Adipocyte (in vitro differentiated cells): ENCODE results near the gene ZKSCAN8.

Experiments
- DNase-seq: peaks from one replicate; pipeline ENCODE4 v3.0.0-alpha.2; 2015; ENCODE audit warnings: low read depth
- H3K27me3 ChIP-seq: replicated peaks from 2 replicates; pipeline ENCODE4 v1.7.0; 2013; ENCODE audit warnings: mild to moderate bottlenecking, low read length, moderate library complexity; ENCODE audit not compliant: control insufficient read depth, insufficient read depth
- H3K36me3 ChIP-seq: 2 replicates; pipeline ENCODE4 v1.7.0; 2013; ENCODE audit warnings: low read length, mild to moderate bottlenecking, moderate library complexity; ENCODE audit not compliant: control insufficient read depth, insufficient read depth, severe bottlenecking
- H3K4me1 ChIP-seq: 2 replicates; pipeline ENCODE4 v1.7.0; 2013; ENCODE audit warnings: mild to moderate bottlenecking, low read length, moderate library complexity; ENCODE audit not compliant: control insufficient read depth, insufficient read depth
- H3K4me3 ChIP-seq: 2 replicates; pipeline ENCODE4 v1.7.0; 2013; ENCODE audit warnings: mild to moderate bottlenecking, low read length, moderate library complexity
- H3K9ac ChIP-seq: 2 replicates; pipeline ENCODE4 v1.7.0; 2013; ENCODE audit warnings: mild to moderate bottlenecking, low read length, moderate library complexity
- H3K9me3 ChIP-seq: 2 replicates; pipeline ENCODE4 v1.7.0; 2013; ENCODE audit warnings: mild to moderate bottlenecking, low read length, moderate library complexity; ENCODE audit not compliant: control insufficient read depth

The ZKSCAN8 gene

GRCh38 chr6:28171271-28171670 is 29.6 kb downstream of the ZKSCAN8 start:
- peaks cover 4% of the 10 kb centered on the region for H3K36me3 ChIP-seq
- H3K27me3 ChIP-seq = no peaks in the 10 kb centered on the region
- H3K9me3 ChIP-seq = peaks cover 12% of the 10 kb centered on the region
- DNase-seq = no peak
- H3K4me1 ChIP-seq = no peaks in the 10 kb centered on the region
- H3K4me3 ChIP-seq = no peak overlapping the region
- H3K9ac ChIP-seq = no peak overlapping the region

- Histone ChIP-seq H3K4me3 (no peak overlapping the region), H3K36me3 (peaks cover 4% of the 10 kb centered on the region), H3K4me1 (no peaks in the 10 kb centered on the region), H3K27me3 (no peaks in the 10 kb centered on the region), H3K9ac (no peak overlapping the region), H3K9me3 (peaks cover 14% of the 10 kb centered on the region)
- DNase-seq = no peak
These were observed 30.3 kb downstream of the ZKSCAN8 start for GRCh38 chr6:28172006-28172405.

DNA sequence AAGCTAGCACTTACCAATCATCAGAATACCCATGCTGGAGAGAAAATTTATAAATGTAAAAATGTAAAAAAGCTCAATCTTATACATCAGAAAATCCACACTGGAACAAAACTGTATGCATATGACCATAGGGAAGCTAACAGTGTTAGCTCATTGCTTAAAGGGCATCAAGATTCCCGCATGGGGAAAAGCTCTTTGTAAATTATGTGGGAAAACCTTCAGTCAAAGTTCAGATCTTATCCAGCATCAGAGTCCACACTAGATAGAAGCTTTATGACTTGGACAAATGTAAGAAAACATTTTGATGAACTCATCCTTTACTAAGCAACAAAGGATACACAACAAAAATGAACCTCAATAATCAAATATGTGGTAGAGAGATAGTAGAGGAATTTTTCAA is 34.7 kb downstream of the ZKSCAN8 start:
- no peaks in the 10 kb centered on the region for H3K27me3 ChIP-seq
- no peaks in the 10 kb centered on the region for H3K36me3 ChIP-seq
- peaks cover 15% of the 10 kb centered on the region for H3K9me3 ChIP-seq
- no peak for DNase-seq
- H3K9ac ChIP-seq = no peak overlapping the region
- no peak overlapping the region for H3K4me3 ChIP-seq
- H3K4me1 ChIP-seq = no peaks in the 10 kb centered on the region

DNA sequence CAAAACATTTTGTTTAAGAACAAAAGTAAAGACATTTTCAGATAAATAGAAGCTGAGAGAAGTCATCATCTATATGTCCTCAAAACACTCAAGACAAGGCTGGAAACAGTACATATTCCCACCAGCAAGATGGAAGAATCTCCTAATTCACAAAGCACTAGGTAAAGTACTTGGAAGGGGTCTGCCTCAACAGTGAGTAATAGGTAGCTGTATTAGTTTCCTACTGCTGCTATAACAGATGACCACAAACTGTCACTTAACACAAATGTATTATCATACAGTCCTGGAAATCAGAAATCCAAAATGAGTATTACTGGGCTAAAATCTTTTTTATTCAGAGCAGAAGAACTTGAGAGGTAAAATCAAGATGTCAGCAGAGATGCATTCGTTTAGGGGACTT is 40.6 kb downstream of the ZKSCAN8 start:
- Histone ChIP-seq H3K27me3 (no peaks in the 10 kb centered on the region), H3K4me3 (no peak overlapping the region), H3K9me3 (peaks cover 33% of the 10 kb centered on the region), H3K4me1 (no peaks in the 10 kb centered on the region), H3K36me3 (no peaks in the 10 kb centered on the region), H3K9ac (no peak overlapping the region)
- no peak for DNase-seq

GRCh38 chr6:28188111-28188979 is 46.7 kb downstream of the ZKSCAN8 start:
- Histone ChIP-seq H3K4me1 (no peaks in the 10 kb centered on the region), H3K4me3 (peak overlapping the region; percentile 0), H3K9ac (no peak overlapping the region), H3K27me3 (no peaks in the 10 kb centered on the region), H3K36me3 (no peaks in the 10 kb centered on the region), H3K9me3 (peaks cover 89% of the 10 kb centered on the region)
- no peak for DNase-seq

DNA sequence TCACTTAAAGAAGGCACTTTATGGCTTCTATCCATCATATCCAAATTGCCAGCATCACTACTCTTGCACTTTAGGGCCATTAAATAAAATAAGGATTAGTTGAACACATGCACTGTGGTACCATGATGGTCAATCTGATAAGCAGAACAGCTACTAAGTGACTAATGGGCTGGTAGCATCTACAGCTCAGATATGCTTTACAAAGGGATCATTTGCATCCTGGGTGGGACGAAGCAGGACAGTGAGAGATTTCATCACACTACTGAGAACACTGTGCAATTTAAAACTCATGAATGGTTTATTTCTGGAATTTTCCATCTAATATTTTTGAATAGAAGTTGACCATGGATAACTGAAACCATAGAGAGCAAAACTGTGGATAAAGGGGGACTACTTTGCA is 58.3 kb downstream of the ZKSCAN8 start:
- no peak overlapping the region for H3K9ac ChIP-seq
- peaks cover 33% of the 10 kb centered on the region for H3K9me3 ChIP-seq
- no peak for DNase-seq
- H3K4me1 ChIP-seq = peaks cover 2% of the 10 kb centered on the region
- H3K4me3 ChIP-seq = no peak overlapping the region
- no peaks in the 10 kb centered on the region for H3K27me3 ChIP-seq
- H3K36me3 ChIP-seq = no peaks in the 10 kb centered on the region

- Histone ChIP-seq H3K4me1 (peaks cover 30% of the 10 kb centered on the region), H3K4me3 (no peak overlapping the region), H3K9me3 (peaks cover 21% of the 10 kb centered on the region), H3K27me3 (peaks cover 4% of the 10 kb centered on the region), H3K9ac (no peak overlapping the region), H3K36me3 (no peaks in the 10 kb centered on the region)
- no peak for DNase-seq
These were observed 61.5 kb downstream of the ZKSCAN8 start for GRCh38 chr6:28203201-28203600.

DNA sequence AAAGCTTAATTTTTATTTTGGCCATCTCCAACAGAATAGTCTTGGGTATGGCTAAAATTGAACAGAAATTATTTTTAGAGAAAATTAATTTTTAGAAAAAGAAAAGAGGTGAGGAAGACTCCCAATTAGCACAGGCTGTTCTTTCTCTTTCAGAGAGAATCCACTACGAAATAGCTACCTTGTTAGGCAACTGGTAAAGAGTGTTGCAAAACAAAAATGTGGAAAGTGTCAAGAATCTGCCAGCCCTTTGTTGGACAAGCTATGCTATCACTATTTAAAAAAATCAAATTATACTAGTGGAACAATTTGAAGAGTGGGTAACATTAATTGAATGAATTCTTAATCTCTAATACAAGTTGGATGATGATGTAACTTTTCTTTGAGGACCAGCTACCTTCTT is 64.2 kb downstream of the ZKSCAN8 start:
- Histone ChIP-seq H3K27me3 (peaks cover 31% of the 10 kb centered on the region), H3K4me1 (peaks cover 30% of the 10 kb centered on the region), H3K4me3 (no peak overlapping the region), H3K36me3 (no peaks in the 10 kb centered on the region), H3K9ac (no peak overlapping the region), H3K9me3 (peaks cover 17% of the 10 kb centered on the region)
- no peak for DNase-seq

- Histone ChIP-seq H3K4me3 (peak overlapping the region; percentile 85), H3K9me3 (peaks cover 17% of the 10 kb centered on the region), H3K27me3 (peaks cover 36% of the 10 kb centered on the region)
These were observed 64.8 kb downstream of the ZKSCAN8 start for GRCh38 chr6:28206527-28206926.

DNA sequence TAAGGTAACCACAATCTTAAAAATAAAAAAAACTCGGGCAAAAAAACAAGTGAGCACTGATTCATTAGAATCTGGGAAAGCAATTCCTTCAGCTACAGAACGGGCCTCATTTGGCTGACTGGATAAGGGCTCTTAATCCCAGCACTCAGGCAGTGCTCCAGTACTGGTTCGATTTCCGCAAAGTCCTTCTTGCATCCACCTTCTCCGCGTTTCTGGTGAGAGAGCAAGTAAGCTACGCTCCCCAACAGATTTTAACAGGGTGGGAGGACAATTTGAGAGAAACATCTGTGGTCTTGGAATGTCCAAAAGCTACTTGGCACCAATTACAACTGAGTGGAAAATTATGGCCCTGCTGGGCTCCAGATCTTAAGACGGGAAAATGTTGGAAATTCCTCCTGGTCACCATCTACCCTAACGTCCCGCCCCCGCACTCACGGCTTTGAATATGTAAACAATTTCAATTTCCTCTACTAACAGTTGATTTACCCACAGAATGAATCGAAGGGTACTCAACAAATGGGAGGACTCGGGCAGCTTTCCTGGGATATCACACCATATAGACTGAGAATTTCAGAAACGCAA is 65.3 kb downstream of the ZKSCAN8 start:
- H3K27me3 ChIP-seq = peaks cover 41% of the 10 kb centered on the region
- H3K9ac ChIP-seq = peak overlapping the region; percentile 55
- peak overlapping the region; percentile 85 for H3K4me3 ChIP-seq
- H3K36me3 ChIP-seq = no peaks in the 10 kb centered on the region
- peaks cover 30% of the 10 kb centered on the region for H3K4me1 ChIP-seq
- peaks cover 17% of the 10 kb centered on the region for H3K9me3 ChIP-seq
- no peak for DNase-seq

More at GRCh38 chr6:28206527-28206926, 64.8 kb downstream of the ZKSCAN8 start:
- no peak for DNase-seq
- peaks cover 30% of the 10 kb centered on the region for H3K4me1 ChIP-seq
- H3K9ac ChIP-seq = no peak overlapping the region
- H3K36me3 ChIP-seq = no peaks in the 10 kb centered on the region

GRCh38 chr6:28207510-28208110 is 65.9 kb downstream of the ZKSCAN8 start:
- Histone ChIP-seq H3K9ac (peak overlapping the region; percentile 55), H3K36me3 (no peaks in the 10 kb centered on the region), H3K9me3 (peaks cover 17% of the 10 kb centered on the region), H3K4me1 (peaks cover 33% of the 10 kb centered on the region), H3K27me3 (peaks cover 42% of the 10 kb centered on the region), H3K4me3 (peak overlapping the region; percentile 85)
- peak; percentile 44 for DNase-seq
